Astrocyte of the spinal cord (primary cell): ENCODE data around the gene NCKAP1.

Source experiments
- DNase-seq: peaks from one replicate; pipeline ENCODE4 v3.0.0; 2011; ENCODE audit warnings: low read depth, low spot score
- H3K4me3 ChIP-seq: 2 replicates; pipeline ENCODE4 v1.5.1; 2011; ENCODE audit warnings: low read depth, mild to moderate bottlenecking, low read length, moderate library complexity
- CTCF ChIP-seq: IDR thresholded peaks from 2 replicates; pipeline ENCODE4 v1.5.1; 2012; ENCODE audit warnings: low read depth, mild to moderate bottlenecking, low read length, inconsistent platforms
- in situ Hi-C: cut with HindIII; loops from 2 replicates; pipeline ENCODE4 v1.10.0; 2017; ENCODE audit warnings: low sequenced_read_pairs

Gene NCKAP1

GRCh38 chr2:182910965-182911364 lies 127.3 kb downstream of the NCKAP1 start:
- in situ Hi-C loops, result no loop called here

GRCh38 chr2:182907081-182907830 lies 131.0 kb downstream of the NCKAP1 start:
- in situ Hi-C loops, result no loop called here
- TF ChIP-seq CTCF, result no peak

More at GRCh38 chr2:182910965-182911364, 127.3 kb downstream of the NCKAP1 start:
- no peak for DNase-seq
- TF ChIP-seq CTCF, result no peak
- no peak overlapping the region for H3K4me3 ChIP-seq

GRCh38 chr2:182906454-182906853 lies 131.8 kb downstream of the NCKAP1 start:
- in situ Hi-C loops, result no loop called here
- no peak for TF ChIP-seq CTCF
- DNase-seq, result no peak
- H3K4me3 ChIP-seq, result no peak overlapping the region

More at GRCh38 chr2:182907081-182907830, 131.0 kb downstream of the NCKAP1 start:
- no peak overlapping the region for H3K4me3 ChIP-seq
- peak; percentile 82 for DNase-seq

- no peak overlapping the region for H3K4me3 ChIP-seq
- in situ Hi-C loops, result no loop called here
- no peak for DNase-seq
- no peak for TF ChIP-seq CTCF
These were observed 133.4 kb downstream of the NCKAP1 start for GRCh38 chr2:182904844-182905243.

- in situ Hi-C loops, result no loop called here
- TF ChIP-seq CTCF, result no peak
These were observed 134.7 kb downstream of the NCKAP1 start for GRCh38 chr2:182903566-182903965.

GRCh38 chr2:182901748-182902147 lies 136.5 kb downstream of the NCKAP1 start:
- H3K4me3 ChIP-seq, result no peak overlapping the region
- in situ Hi-C loops, result no loop called here
- no peak for DNase-seq
- TF ChIP-seq CTCF, result no peak

More at GRCh38 chr2:182903566-182903965, 134.7 kb downstream of the NCKAP1 start:
- no peak overlapping the region for H3K4me3 ChIP-seq
- DNase-seq, result no peak

- DNase-seq, result no peak
- in situ Hi-C loops, result no loop called here
- no peak for TF ChIP-seq CTCF
- H3K4me3 ChIP-seq, result no peak overlapping the region
These were observed 139.5 kb downstream of the NCKAP1 start for GRCh38 chr2:182898718-182899117.
